ENCODE results near the gene CEP43. TPM values are rescaled to one million over a fixed set of nuclear protein-coding genes. Genes with fewer than 3 reads are reported as not detected.

Gene CEP43
- total RNA-seq, 1 donor from 2014 or later: 10.2 TPM

- intact Hi-C loops (cut with DNase I): no loop called here
- peak; percentile 83 for DNase-seq (ENCODE audit: low spot score)
Observed at GRCh38 chr6:167047554-167047953, 48.4 kb downstream of the CEP43 start.

Small RNA genes within 50 kb of the gene (microRNA-seq; reads per million reads assigned to microRNA genes)
- gene MIR3939: not detected

Other genes starting within 250 kb of the CEP43 start
- 9.1 TPM for gene RNASET2, start 42.8 kb upstream of the CEP43 start, total RNA-seq
- not detected for gene CCR6, start 123.7 kb downstream of the CEP43 start, total RNA-seq
- gene GPR31, start 158.6 kb downstream of the CEP43 start, total RNA-seq: not detected

Data from cardiac septum (tissue), 1 donor.